Measurements from ENCODE around the gene SLC7A1.

GRCh38 chr13:29540799-29541198, 54.7 kb downstream of the SLC7A1 start:
- TF ChIP-seq RFX5 (IDR thresholded peaks at IDR 0.05) (no peak), PBX3 (IDR thresholded peaks at IDR 0.05) (no peak), JUN (IDR thresholded peaks at IDR 0.05) (no peak), SMC3 (IDR thresholded peaks at IDR 0.05) (no peak), USF2 (IDR thresholded peaks at IDR 0.05) (no peak), CTCF (IDR thresholded peaks at IDR 0.05) (no peak), POLR2A (IDR thresholded peaks at IDR 0.05; ENCODE audit: low read length) (no peak), HMGXB4 (CRISPR knock-in tag; IDR thresholded peaks at IDR 0.05; ENCODE audit: borderline replicate concordance) (no peak)

Data from A549 (cell line).